HG02798 (cell line): ENCODE results near the gene SMIM1.
A peak's percentile ranks its signal among the peaks of the same experiment; 100 is the strongest.
"Not testable (repeated sequence)": the region's sequence is repeated elsewhere in the genome, so short reads cannot be mapped to it uniquely, and the experiment has no call there.

Experiments
- ATAC-seq: cut with Tn5 transposase; IDR thresholded peaks from one replicate; pipeline ENCODE4 v1.9.1; 2021; ENCODE audit warnings: mild to moderate bottlenecking; ENCODE audit not compliant: unreplicated experiment, poor library complexity

Gene SMIM1

DNA sequence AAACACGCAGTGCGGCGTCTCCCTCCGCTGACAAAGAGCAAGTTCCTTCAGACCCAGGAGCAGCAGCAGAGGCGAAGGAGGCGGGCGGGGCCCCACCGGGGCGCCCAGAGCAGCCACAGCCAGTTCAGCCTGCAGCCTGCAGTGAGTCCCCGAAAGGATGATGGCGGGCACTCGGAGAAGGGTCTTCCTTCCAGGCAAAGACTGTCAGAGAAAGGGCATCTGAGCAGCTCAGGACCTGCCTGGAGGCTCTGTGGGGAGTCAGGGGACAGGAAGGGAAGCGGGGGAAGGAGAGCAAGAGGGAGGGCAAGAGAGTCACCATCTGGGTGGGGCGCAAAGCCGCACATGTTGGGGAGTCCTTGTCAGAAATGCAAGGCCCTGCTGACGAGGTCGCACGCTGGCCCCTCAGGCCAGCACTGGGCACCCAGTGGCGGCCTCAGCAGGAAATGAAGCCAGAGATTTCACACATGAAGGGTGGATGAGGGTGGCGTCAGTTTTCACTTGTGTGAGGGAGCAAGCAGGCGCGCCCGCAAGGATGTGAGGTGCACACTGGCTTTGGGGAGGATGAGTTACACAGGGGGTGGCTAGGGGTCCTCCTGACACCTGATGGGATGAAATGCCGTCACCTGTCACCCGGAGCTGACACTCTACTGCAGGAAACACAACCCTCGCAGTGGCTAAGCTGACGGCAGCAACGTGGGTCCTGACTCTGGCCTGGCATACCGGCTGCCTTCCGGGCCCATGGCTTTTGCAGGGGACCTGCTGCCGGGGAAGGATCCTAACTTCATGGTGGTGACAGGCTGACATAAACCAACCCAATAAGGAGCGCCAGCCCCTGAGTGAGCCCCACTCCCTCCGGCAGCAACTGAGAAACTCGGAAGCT, 17.1 kb downstream of the SMIM1 start:
- ATAC-seq: no peak

DNA sequence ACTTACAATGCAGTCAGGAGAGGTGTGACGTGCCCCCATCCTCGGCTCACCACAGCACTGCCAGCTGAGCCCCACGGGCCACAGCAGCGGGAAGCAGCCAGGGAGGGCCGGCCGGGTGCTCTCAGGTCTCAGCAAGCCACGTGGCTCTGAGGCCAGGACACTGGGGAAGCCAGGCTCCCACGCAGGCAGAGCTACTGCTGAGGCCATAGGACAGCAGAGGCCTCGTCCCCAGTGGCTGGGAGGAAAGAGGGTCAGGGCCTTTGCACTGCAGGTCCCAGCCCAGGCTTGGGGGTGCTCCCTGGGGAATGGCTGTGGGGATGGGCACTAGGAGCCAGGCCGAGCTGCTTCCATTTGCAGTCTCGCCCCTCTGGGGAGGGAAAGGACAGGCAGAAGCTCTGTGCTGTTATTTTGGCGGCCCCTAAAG, 18.0 kb downstream of the SMIM1 start:
- no peak for ATAC-seq

DNA sequence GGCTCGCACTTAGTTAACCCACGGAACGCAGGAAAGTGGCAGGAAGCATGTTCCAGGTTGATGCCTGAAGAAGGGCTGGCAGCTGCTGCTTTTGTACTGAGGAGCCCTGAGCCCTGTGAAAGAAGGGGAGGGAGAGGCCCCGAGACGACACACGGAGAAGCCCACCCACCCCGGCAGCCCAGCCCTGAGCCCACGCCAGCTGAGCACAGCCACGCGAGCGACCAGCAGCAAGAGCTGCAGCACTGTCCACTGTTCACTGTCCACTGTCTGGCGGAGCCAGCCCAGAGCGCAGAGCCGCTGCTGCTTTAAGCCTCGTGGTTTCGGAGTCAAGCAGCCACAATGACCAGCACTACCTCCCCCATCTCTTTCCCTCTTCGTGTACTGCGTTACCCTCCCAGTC, 18.4 kb downstream of the SMIM1 start:
- ATAC-seq: no peak

DNA sequence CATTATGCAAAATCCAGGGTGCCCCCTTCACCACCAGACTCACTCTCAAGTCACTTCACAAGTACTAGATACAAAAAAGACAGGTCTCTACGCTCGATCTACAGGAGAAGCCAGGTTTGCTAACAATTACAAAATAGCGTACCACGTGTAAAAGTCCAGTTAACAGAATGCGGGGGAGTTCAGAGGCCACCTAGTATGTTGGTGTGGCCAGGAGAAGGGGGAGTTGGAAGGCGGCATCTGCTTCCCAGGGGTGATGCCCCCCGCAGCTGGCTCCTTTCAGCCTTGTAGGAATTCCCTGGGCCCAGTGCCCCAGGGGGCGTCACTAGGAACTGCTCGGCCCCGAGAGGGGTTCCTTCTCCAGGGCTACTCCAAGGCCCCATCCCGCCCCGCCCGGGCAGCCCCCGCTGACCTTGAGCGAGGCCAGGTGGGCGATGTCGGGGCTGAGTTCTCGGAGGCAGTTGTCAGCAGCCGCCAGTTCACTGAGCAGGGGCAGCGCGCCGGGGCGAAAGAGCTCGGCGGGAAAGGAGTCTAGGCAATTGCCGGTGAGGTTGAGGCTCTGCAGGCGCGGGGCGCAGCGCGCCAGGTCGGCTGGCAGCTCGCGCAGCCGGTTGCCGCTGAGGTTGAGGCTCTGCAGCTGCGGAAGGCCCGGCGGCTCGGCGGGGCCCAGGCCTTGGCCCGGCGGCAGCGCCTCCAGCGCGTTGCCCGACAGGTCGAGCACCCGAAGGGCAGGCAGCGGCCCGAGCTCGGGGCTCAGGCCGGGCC, 23.1 kb downstream of the SMIM1 start:
- peak; percentile 1 for ATAC-seq

DNA sequence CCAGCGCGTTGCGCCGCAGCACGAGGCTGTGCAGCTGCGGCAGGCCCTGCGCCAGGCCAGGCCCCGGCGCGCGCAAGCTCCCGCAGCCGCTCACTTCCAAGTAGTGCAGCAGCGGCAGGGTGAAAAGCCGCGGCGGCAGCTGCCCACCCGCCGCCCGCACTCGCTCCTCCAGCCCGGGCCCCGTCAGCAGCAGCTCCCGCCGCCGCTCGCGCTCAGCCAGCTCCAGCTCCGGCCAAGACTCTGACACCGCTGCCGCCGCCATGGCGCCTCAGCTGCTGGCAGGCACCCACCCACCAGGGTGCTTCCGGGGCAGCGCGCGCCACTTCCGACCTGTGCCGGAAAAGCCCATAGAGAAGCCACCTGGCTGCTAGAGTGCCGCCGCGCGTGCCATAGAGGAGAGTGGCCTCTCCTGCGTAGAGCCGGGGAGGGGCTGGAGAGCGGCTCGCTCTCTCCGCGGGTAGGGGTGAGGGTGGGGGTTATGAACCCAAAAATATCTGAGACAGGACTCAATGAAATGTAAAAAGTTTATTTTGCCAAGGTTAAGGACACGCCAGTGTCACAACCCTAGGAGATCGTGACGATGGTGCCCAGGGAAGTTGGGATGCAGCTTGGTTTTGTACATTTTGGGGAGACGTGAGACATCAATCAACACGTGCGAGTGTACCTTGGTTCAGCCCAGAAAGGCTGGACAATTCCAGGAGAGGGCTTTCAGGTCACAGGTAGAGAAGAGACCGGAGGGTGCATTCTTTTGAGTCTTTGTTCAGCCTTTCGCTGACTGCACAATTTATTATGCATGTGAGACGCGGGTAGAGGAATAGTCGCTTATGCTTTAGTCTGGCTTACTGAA, 23.9 kb downstream of the SMIM1 start, which contains the start of gene LRRC47:
LRRC47 (minus strand) TSS at position 284 of the 847 bp plus-strand sequence; CDS start at position 262, 22 bp downstream.
- ATAC-seq: peak; percentile 97

DNA sequence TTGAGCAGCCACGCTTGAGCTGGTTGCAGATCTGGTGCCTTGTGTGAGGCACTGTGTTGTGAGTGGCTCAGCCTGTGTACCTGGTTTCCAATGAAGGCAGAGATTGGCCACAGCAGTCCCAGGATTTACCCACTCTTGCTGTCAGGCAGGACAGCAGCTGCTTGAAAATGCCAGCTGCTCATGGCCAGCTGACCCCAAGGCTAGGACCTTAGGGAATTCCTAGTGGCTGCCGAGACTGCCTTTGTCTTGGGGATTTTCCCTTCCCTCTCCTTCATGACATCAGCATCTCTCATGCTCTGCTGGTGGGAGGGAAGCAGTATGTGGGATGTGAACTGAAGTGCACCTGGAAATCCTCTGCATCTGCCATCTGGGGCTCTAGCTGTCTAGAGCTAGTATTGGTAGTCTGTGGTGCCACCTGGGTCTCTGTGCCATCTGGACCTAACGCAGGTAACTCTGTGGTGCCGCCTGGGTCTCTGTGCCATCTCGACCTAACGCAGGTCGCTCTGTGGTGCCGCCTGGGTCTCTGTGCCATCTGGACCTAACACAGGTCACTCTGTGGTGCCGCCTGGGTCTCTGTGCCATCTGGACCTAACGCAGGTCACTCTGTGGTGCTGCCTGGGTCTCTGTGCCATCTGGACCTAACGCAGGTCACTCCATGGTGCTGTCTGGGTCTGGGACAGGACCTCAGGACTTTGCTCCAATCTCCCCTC, 27.6 kb downstream of the SMIM1 start:
- ATAC-seq: no peak

DNA sequence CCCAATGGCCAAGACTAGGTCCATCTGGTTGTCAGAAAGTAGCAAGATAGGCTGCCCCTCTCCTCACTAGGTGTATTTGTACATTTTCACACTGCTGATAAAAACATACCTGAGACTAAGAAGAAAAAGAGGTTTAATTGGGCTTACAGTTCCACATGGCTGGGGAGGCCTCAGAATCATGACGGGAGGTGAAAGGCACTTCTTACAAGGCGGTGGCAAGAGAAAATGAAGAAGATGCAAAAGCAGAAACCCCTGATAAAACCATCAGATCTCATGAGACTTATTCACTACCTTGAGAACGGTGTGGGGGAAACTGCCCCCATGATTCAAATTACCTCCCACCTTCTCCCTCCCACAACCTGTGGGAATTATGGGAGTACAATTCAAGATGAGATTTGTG, 28.2 kb downstream of the SMIM1 start:
- ATAC-seq: not testable (repeated sequence)

DNA sequence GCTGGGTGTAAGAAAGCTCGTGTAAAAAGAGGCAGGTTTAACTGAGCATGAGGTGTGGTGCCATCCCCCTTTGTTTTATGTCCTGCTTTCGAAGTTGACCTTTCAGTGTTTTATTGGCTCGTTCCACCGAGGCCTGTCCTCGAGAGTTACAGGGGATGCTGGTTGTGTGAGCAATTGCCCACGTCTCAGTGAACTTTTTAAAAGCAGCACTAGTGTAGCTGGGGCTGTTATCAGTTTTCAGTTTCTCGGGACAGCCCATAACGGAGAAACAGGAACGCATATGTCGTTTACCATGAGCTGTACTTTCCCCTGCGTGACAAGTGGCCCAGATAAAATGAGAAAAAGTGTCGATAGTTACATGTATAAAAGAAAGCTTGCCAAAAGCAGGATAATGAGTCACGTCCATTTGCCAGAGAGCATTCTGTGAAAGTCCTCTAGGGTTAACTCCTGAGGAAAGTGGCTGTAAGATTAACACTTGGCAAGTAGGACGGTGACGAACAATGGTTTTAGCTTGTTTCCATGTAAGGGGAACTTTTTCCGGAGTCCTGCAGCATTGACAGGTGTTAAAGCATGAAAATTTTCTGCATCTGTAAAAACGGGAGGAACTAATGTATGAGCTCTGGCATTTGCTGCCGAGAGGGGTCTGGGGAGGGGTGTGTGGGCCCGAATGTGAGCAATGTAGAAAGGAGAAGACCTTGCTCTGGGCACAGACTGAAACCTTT, 31.5 kb downstream of the SMIM1 start:
- no peak for ATAC-seq

DNA sequence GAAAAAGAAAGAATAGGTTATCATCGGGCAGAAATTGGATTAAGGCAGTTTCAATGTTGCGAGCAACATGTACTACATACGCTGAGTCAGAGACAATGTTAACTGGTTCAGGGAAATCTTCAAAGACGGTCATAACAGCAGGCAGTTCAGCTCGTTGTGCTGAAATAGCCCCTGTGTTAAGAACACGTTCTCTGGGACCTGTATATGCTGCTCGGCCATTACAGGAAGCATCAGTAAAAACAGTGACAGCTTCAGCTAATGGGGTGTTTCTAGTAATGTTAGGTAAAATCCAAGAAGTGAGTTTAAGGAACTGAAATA, 32.0 kb downstream of the SMIM1 start:
- not testable (repeated sequence) for ATAC-seq

DNA sequence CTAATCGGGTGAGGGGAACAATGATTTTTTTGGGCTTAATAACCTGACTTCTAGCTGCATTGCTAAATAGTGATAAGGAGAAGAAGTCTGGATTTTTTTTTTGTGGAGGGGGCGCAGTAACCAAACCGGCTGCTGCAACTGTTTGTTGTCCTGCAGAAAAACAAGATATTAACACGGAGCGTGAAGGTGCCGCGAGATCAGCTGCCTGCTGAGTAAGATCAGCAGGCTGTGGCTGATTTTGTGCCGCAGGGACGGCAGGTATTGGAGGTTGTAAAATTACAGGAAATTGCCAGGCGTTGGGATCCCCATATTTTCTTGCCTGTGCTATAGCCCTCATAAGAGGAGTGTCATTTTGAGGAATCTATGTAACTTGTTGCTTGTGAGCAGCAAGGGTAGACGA, 32.5 kb downstream of the SMIM1 start:
- ATAC-seq: no peak

DNA sequence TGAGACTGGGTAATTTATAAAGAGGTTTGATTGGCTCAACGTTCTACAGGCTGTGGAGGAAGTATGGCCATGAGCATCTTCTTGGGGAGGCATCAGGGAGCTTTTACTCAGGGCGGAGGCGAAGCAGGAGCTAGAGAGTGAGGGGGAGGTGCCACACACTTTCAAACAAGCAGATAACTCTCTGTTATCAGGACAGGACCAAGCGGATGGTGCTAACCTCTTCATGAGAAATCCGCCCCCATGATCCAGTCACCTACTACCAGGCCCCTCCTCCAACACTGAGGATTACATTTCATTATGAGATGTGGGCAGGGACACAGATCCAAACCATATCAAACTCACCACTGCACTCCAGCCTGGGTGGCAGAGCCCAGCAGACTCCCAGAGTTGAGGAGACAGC, 35.2 kb downstream of the SMIM1 start:
- no peak for ATAC-seq

DNA sequence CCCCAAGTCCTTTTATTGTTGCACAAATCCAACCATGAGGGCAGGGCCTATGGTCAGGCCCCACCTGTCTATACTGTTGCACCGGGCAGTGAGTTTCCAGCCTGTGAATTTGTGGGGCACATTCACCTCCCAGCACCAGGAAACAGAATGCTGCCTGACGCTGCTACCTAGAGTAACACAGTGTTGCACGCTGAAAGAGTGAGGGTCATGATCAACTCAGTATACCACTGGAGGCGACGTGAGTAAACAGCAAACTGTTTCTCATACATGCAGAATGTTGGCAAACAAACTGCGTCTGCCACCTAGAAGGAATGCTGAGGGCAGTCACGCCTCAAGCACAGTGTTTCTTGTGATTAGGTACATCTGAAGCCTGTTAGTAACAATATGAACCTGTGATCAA, 37.1 kb downstream of the SMIM1 start:
- ATAC-seq: no peak

DNA sequence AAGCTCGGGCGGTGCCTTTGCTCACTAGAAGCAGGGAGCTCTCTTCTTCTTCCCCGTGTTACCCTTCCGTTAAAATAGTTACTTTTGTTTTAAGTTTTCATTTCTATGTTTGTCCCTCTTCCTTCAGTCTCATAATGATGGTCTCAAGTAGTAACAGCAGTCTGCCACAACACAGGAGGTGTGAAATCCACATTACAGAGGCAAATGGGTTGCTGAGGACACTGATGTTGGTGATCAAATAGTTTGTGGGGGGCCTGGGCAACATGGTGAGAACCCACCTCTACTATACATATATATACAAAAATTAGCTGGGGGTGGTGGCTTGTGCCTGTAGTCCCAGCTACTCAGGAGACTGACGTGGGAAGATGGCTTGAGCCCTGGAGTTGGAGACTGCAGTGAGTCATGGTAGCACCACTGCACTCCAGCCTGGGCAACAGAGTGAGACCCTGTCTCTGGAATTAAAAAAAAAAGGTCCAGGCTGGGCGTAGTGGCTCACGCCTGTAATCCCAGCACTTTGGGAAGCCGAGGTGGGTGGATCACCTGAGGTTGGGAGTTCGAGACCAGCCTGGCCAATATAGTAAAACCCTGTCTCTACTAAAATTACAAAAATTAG, 37.7 kb downstream of the SMIM1 start:
- not testable (repeated sequence) for ATAC-seq

DNA sequence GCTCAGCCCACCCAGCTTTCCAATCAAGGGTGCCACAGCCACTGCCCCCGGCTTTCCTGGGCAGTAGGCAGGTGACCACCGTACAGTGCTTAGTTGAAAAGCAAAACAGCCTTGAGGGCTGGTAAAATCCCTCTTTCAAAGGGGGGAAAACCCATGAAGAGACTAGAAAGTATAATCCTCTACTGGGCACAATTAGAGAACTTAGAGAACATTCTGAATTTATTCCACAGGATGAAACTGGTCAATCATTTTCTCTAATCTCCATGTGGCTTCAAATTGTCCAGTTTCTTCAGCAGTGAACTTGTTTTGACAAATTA, 39.0 kb downstream of the SMIM1 start:
- no peak for ATAC-seq

DNA sequence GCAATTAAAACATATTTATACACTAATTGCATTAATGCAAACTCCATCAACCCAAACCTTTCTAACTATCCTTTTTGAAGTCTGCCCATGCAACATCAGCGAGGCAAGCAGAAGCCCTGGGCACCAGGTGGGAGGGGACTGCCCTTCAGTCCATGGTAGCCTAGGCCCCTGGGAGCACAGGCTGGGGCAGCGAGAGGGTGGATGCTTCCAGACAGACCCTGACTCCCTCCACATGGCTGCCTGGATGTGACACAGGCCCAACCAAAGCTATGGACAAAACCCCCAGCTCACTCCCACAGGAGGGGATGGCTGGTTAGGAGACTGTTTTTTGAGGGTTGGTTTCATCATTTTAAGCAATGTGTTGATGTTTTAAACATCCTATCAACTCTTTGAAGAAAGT, 41.5 kb downstream of the SMIM1 start:
- no peak for ATAC-seq

DNA sequence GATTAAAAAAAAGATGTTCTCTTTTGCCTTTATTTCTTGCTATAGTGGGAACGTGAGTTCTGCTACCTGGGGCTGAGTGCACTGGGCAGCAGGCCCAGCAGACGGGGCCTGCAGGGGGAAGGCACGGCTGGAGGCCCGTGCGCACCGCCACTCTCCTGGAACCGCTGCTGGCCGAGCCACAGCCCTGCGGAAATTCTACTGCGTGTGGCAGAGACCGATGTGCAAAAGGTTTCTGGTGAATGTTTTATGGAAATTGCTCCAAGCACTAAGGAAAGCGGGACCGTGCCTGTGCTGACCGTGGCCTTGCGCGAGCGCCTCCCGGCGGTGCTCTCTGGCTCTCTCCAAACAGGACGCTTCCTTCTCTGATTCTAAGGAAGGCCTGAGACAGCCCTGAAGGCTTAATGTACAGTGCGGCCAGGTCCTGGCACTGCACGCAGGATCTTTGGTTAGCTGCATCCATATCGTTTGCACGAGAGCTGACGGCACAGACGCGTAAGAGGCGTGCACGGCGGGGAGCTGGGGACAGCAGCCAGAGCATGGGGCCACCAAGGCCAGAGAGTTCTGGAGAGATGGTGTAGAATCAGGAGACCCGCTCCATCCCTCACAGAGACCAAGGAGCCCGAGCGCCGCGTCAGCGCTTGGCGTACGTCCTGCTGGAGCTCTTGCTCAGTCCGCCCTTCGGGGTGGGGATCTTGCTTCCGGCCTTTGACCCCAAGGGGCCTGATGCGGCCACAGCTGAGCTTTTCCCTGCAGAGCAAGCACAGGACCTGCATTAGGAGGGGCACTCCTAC, 42.4 kb downstream of the SMIM1 start:
- ATAC-seq: no peak

DNA sequence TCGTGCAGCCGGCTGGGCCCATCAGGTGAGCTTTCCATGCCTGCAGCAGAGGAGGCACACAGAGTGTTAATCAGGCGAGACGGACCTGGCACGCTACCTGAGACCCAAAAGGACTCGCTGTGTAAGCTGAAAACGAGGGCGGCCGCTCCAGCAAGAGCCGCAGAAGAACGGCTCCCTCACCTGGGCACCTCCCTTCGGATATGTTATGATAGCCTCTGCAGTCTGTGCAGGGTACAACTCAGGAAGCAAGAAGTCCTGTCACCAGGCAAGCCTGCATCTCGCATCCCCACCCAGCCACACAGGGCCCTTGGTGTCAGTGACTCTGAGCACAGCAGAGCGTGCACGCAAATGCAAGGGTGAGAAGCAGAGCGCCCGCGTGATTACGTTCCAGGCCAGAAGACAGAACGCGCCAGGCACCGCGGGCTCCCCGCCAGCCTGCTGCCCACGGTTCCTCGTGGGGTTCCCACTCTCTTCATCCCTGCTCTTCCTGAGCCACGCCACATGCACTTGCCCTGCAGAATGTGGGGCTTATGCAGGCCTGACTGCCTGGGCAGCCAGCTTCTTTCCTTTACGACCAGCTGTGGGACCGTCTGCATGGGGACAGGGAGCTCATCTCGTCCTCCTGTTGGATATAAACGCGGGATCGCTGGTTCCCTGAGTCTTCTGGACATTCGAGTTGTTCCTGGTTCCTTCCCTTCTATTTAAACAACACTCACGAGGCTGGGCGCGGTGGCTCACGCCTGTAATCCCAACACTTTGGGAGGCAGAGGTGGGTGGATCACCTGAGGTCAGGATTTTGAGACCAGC, 44.0 kb downstream of the SMIM1 start:
- ATAC-seq: no peak
